Left ventricle myocardium inferior (tissue), 1 donor: Measurements from ENCODE around the gene RFTN1. TPM values are rescaled to one million over a fixed set of nuclear protein-coding genes. Genes with fewer than 3 reads are reported as not detected.

ENCODE experiments used
- DNase-seq: peaks from one replicate; pipeline ENCODE4 v3.0.0-alpha.2; 2020
- H3K27ac ChIP-seq: fragments of 200-600 bp; replicated peaks from 2 replicates; pipeline ENCODE4 v1.8.0; 2021
- H3K27me3 ChIP-seq: fragments of 200-600 bp; 2 replicates; pipeline ENCODE4 v1.8.0; 2021; ENCODE audit warnings: low read depth
- H3K36me3 ChIP-seq: fragments of 200-600 bp; 2 replicates; pipeline ENCODE4 v1.8.0; 2021
- H3K4me1 ChIP-seq: fragments of 200-600 bp; 2 replicates; pipeline ENCODE4 v1.8.0; 2021
- H3K4me3 ChIP-seq: fragments of 200-600 bp; 2 replicates; pipeline ENCODE4 v1.8.0; 2021; ENCODE audit warnings: mild to moderate bottlenecking, moderate library complexity
- H3K9me3 ChIP-seq: fragments of 200-600 bp; replicated peaks from 2 replicates; pipeline ENCODE4 v1.8.0; 2021
- intact Hi-C: fragments of 100-400 bp; cut with micrococcal nuclease; formaldehyde crosslinking; loops from one replicate; pipeline ENCODE4 v1.11.0; 2022
- total RNA-seq: library from RNA; stranded (reverse); fragmentation: NEBNext Ultra II Directional; extraction: Animal tissue kit (Norgen Biotek cat#: 25700); gene quantifications from one replicate; pipeline ENCODE4 v1.2.1, GENCODE V29; 2021
- TF ChIP-seq, protein P1 (sequence below): fragments of 200-600 bp; IDR thresholded peaks from 2 replicates; pipeline ENCODE4 v1.8.0; 2021; ENCODE audit warnings: antibody characterized with exemption, mild to moderate bottlenecking, borderline replicate concordance
- donor health status: DM: no; HTN: yes; CAD: no; lungs with severe emphysema.

Gene RFTN1
- total RNA-seq, 1 donor from 2014 or later, result 22.9 TPM

DNA sequence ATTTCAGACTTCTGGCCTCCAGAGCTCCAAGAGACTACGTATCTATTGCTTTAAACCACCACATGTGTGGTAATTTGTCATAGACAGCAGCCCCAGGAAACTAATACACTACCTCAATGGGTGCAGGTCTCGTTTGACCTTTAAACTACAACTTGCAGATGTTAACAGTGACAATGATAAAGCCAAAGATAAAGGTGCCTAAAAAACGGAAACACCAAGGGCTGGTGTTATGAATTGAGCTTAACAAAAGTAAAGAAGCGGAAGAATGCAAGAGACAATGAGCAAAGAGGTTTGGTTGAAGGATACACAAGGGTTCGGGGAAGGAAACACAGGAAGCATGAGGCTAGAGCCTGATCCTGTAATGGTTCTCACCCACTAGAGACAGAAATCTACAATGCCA, 50.8 kb downstream of the RFTN1 start:
- Histone ChIP-seq H3K27me3 (no peaks in the 10 kb centered on the region), H3K4me1 (peaks cover 57% of the 10 kb centered on the region), H3K27ac (peak overlapping the region; percentile 32), H3K4me3 (no peak overlapping the region), H3K9me3 (peaks cover 6% of the 10 kb centered on the region), H3K36me3 (peaks cover 12% of the 10 kb centered on the region)
- TF ChIP-seq, protein P1, sequence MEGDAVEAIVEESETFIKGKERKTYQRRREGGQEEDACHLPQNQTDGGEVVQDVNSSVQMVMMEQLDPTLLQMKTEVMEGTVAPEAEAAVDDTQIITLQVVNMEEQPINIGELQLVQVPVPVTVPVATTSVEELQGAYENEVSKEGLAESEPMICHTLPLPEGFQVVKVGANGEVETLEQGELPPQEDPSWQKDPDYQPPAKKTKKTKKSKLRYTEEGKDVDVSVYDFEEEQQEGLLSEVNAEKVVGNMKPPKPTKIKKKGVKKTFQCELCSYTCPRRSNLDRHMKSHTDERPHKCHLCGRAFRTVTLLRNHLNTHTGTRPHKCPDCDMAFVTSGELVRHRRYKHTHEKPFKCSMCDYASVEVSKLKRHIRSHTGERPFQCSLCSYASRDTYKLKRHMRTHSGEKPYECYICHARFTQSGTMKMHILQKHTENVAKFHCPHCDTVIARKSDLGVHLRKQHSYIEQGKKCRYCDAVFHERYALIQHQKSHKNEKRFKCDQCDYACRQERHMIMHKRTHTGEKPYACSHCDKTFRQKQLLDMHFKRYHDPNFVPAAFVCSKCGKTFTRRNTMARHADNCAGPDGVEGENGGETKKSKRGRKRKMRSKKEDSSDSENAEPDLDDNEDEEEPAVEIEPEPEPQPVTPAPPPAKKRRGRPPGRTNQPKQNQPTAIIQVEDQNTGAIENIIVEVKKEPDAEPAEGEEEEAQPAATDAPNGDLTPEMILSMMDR, result no peak
- intact Hi-C loops, result no loop called here
- no peak for DNase-seq

GRCh38 chr3:16461463-16462245, 51.8 kb downstream of the RFTN1 start:
- no peak for DNase-seq
- Histone ChIP-seq H3K36me3 (peaks cover 12% of the 10 kb centered on the region), H3K27ac (no peak overlapping the region), H3K27me3 (no peaks in the 10 kb centered on the region), H3K4me3 (no peak overlapping the region), H3K9me3 (peaks cover 6% of the 10 kb centered on the region), H3K4me1 (peaks cover 56% of the 10 kb centered on the region)
- intact Hi-C loops, result no loop called here
- TF ChIP-seq, protein P1, result no peak

DNA sequence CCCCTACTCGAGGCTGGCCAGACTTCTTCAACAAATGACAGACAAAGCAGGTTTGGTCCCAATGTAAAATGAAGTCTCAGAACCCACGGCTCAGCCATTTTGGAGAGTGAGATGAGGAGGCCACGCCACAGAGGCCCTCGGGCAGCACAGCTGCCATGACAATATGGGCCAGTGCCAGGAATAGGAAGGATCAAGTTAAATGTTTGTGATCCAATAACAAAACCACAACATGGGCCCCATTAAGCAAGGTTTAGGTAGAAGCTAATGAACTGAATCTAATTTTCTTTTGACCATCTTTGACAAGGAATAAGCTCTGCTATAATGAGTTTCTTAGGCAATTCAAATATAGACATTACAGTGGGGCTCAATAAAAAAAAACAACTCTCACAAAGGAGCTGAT, 52.6 kb downstream of the RFTN1 start:
- Histone ChIP-seq H3K36me3 (peaks cover 5% of the 10 kb centered on the region), H3K4me1 (peaks cover 56% of the 10 kb centered on the region), H3K4me3 (no peak overlapping the region), H3K9me3 (peaks cover 6% of the 10 kb centered on the region), H3K27ac (no peak overlapping the region), H3K27me3 (no peaks in the 10 kb centered on the region)
- intact Hi-C loops, result no loop called here
- TF ChIP-seq, protein P1, result no peak
- no peak for DNase-seq

- Histone ChIP-seq H3K27me3 (no peaks in the 10 kb centered on the region), H3K4me1 (peaks cover 56% of the 10 kb centered on the region), H3K4me3 (no peak overlapping the region), H3K9me3 (peaks cover 6% of the 10 kb centered on the region), H3K36me3 (no peaks in the 10 kb centered on the region), H3K27ac (no peak overlapping the region)
- intact Hi-C loops, result no loop called here
- TF ChIP-seq, protein P1, result no peak
- DNase-seq, result no peak
Observed at GRCh38 chr3:16460273-16460672, 53.2 kb downstream of the RFTN1 start.

- DNase-seq, result no peak
- H3K9me3 ChIP-seq, result peaks cover 6% of the 10 kb centered on the region
- TF ChIP-seq, protein P1, result no peak
- no peak overlapping the region for H3K4me3 ChIP-seq
- no peaks in the 10 kb centered on the region for H3K27me3 ChIP-seq
- H3K4me1 ChIP-seq, result peaks cover 38% of the 10 kb centered on the region
- intact Hi-C loops, result no loop called here
- no peak overlapping the region for H3K27ac ChIP-seq
- H3K36me3 ChIP-seq, result no peaks in the 10 kb centered on the region
Observed at GRCh38 chr3:16456784-16457415, 56.6 kb downstream of the RFTN1 start.
